DOHH2 (cell line): ENCODE results near the gene SLC38A5.

Experiments used
- H3F3A ChIP-seq: fragments of 200-600 bp; sonication (generic), shearing (Covaris generic); 2 replicates; pipeline ENCODE4 v1.6.0; 2016; ENCODE audit warnings: antibody characterized with exemption, mild to moderate bottlenecking; ENCODE audit not compliant: control insufficient read depth, insufficient read depth
- H3K27ac ChIP-seq: fragments of 200-600 bp; sonication (generic); 2 replicates; pipeline ENCODE4 v1.5.1; 2014; ENCODE audit warnings: low read depth, mild to moderate bottlenecking, low read length, moderate library complexity
- H3K27me3 ChIP-seq: fragments of 200-600 bp; sonication (generic); 2 replicates; pipeline ENCODE4 v1.6.1; 2014; ENCODE audit warnings: mild to moderate bottlenecking, low read length, mixed read lengths; ENCODE audit not compliant: control insufficient read depth
- H3K36me3 ChIP-seq: fragments of 200-600 bp; sonication (generic); 2 replicates; pipeline ENCODE4 v1.6.1; 2014; ENCODE audit warnings: mild to moderate bottlenecking, low read length, moderate library complexity, mixed read lengths; ENCODE audit not compliant: control insufficient read depth
- H3K4me1 ChIP-seq: fragments of 200-600 bp; sonication (generic); 2 replicates; pipeline ENCODE4 v1.6.1; 2014; ENCODE audit warnings: mild to moderate bottlenecking, low read length, mixed read lengths; ENCODE audit not compliant: control insufficient read depth
- H3K4me2 ChIP-seq: fragments of 200-600 bp; sonication (generic); 2 replicates; pipeline ENCODE4 v1.6.0; 2014; ENCODE audit warnings: mild to moderate bottlenecking, low read length, moderate library complexity
- H3K4me3 ChIP-seq: fragments of 200-600 bp; sonication (generic); 2 replicates; pipeline ENCODE4 v1.5.1; 2014; ENCODE audit warnings: mild to moderate bottlenecking, low read length, mixed read lengths
- H3K79me2 ChIP-seq: fragments of 200-600 bp; sonication (generic); 2 replicates; pipeline ENCODE4 v1.6.1; 2014; ENCODE audit warnings: mild to moderate bottlenecking, low read length, mixed read lengths; ENCODE audit not compliant: control insufficient read depth
- H3K9me2 ChIP-seq: fragments of 200-600 bp; sonication (generic); replicated peaks from 2 replicates; pipeline ENCODE4 v1.6.1; 2014; ENCODE audit warnings: mild to moderate bottlenecking, low read length, mixed read lengths; ENCODE audit not compliant: control insufficient read depth
- H3K9me3 ChIP-seq: fragments of 200-600 bp; sonication (generic); 2 replicates; pipeline ENCODE4 v1.6.1; 2014; ENCODE audit warnings: antibody characterized with exemption, low read length, mixed read lengths; ENCODE audit not compliant: control insufficient read depth, insufficient read depth
- H4K20me1 ChIP-seq: fragments of 200-600 bp; sonication (generic); 2 replicates; pipeline ENCODE4 v1.6.0; 2014; ENCODE audit warnings: low read depth, mild to moderate bottlenecking, antibody characterized with exemption, low read length, moderate library complexity; ENCODE audit not compliant: control insufficient read depth, insufficient read depth
- CTCF ChIP-seq: fragments of 200-600 bp; sonication (generic); IDR thresholded peaks from one replicate; pipeline ENCODE4 v1.5.1; 2014; ENCODE audit warnings: antibody characterized with exemption, mild to moderate bottlenecking, low read depth, low read length; ENCODE audit not compliant: poor library complexity, severe bottlenecking
- EZH2phosphoT487 ChIP-seq: fragments of 200-600 bp; sonication (generic); IDR thresholded peaks from 2 replicates; pipeline ENCODE4 v1.6.1; 2017; ENCODE audit warnings: borderline replicate concordance, mild to moderate bottlenecking, antibody characterized with exemption, low read length, moderate library complexity, mixed read lengths

SLC38A5 gene

GRCh38 chrX:48493890-48494364 is 23.9 kb upstream of the SLC38A5 start:
- Histone ChIP-seq H3K9me3 (no peaks in the 10 kb centered on the region), H3K4me1 (no peaks in the 10 kb centered on the region), H3K4me2 (no peak overlapping the region), H3K36me3 (no peaks in the 10 kb centered on the region), H3F3A (no peaks in the 10 kb centered on the region), H3K4me3 (no peak overlapping the region), H4K20me1 (no peaks in the 10 kb centered on the region), H3K27ac (no peak overlapping the region), H3K9me2 (no peaks in the 10 kb centered on the region), H3K27me3 (0 out of 2 replicates have a peak, but pooled peaks cover 2% of the 10 kb centered on the region), H3K79me2 (no peaks in the 10 kb centered on the region)
- TF ChIP-seq EZH2phosphoT487 = no peak
- TF ChIP-seq CTCF = peak; percentile 52

GRCh38 chrX:48492293-48492910 is 22.3 kb upstream of the SLC38A5 start:
- Histone ChIP-seq H3K4me3 (no peak overlapping the region), H3K4me2 (no peak overlapping the region), H4K20me1 (no peaks in the 10 kb centered on the region), H3K9me3 (no peaks in the 10 kb centered on the region), H3K36me3 (no peaks in the 10 kb centered on the region), H3F3A (no peaks in the 10 kb centered on the region), H3K79me2 (no peaks in the 10 kb centered on the region), H3K9me2 (no peaks in the 10 kb centered on the region), H3K4me1 (no peaks in the 10 kb centered on the region), H3K27ac (no peak overlapping the region), H3K27me3 (no peaks in the 10 kb centered on the region)
- TF ChIP-seq EZH2phosphoT487 = no peak
- no peak for TF ChIP-seq CTCF

- H3K4me2 ChIP-seq = no peak overlapping the region
- H3K27ac ChIP-seq = no peak overlapping the region
These were observed 21.7 kb upstream of the SLC38A5 start for GRCh38 chrX:48491809-48492208.

More at GRCh38 chrX:48491809-48492208, 21.7 kb upstream of the SLC38A5 start:
- Histone ChIP-seq H3K79me2 (no peaks in the 10 kb centered on the region), H3K4me3 (no peak overlapping the region), H3K4me1 (no peaks in the 10 kb centered on the region), H4K20me1 (no peaks in the 10 kb centered on the region), H3K9me3 (no peaks in the 10 kb centered on the region), H3F3A (no peaks in the 10 kb centered on the region), H3K36me3 (no peaks in the 10 kb centered on the region), H3K27me3 (no peaks in the 10 kb centered on the region), H3K9me2 (no peaks in the 10 kb centered on the region)
- TF ChIP-seq EZH2phosphoT487 (no peak), CTCF (no peak)
